ENCODE measurements around the gene WDR37. TPM values are rescaled to one million over a fixed set of nuclear protein-coding genes. Genes with fewer than 3 reads are reported as not detected.

WDR37 gene
- total and polyA plus RNA-seq, 10 of the 15 experiments (the other 5 are each of a cell fraction or from before 2014, with no cell fraction given): 1.9 to 11.1 (median 7.1) TPM

DNA sequence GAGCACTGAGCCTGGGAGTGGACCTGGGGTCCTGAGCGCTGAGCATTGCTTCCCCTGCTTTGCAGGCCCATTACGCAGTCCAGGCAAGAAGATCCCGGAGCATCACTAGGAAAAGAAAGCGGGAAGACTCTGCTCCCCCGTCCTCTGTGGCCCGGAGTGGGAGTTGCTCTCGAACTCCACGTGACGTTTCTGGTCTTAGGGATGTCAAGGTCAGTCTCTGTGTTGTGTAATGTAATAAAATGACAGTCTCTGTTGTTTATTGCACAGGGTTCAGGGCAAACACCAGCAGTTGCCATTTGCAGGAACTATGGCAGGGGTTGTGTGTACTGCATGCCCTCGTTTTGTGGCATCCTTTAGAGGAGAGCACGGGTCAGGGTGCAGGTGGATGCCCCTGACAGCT is 40.5 kb upstream of the WDR37 start:
- FAIRE-seq: no peak
- Histone ChIP-seq H3K79me2 (ENCODE audit: control insufficient read depth, insufficient read depth, low read length) (no peaks in the 10 kb centered on the region), H3K9me3 (replicated peaks; ENCODE audit: control insufficient read depth, insufficient read depth, low read length) (no peaks in the 10 kb centered on the region), H3K36me3 (ENCODE audit: control insufficient read depth in 2 of 2, insufficient read depth in 2 of 2, low read length in 1 of 2) (peaks cover 27 to 33% of the 10 kb centered on the region in 2 experiments; a peak in 3 of 4 replicates), H3K4me2 (ENCODE audit: control insufficient read depth, insufficient read depth) (no peak overlapping the region), H4K20me1 (ENCODE audit: control insufficient read depth, insufficient read depth) (no peaks in the 10 kb centered on the region), H3K27me3 (replicated peaks in 1 of 2; ENCODE audit: control insufficient read depth in 2 of 2, insufficient read depth in 2 of 2, low read length in 1 of 2) (no peaks in the 10 kb centered on the region), H2AFZ (ENCODE audit: control insufficient read depth, low read depth, low read length) (no peak overlapping the region), H3K4me3 (no peak overlapping the region), H3K4me1 (ENCODE audit: control insufficient read depth, insufficient read depth, low read length) (no peaks in the 10 kb centered on the region), H3K27ac (ENCODE audit: control insufficient read depth, insufficient read depth) (no peak overlapping the region), H3K9ac (ENCODE audit: control insufficient read depth, insufficient read depth, low read length) (no peak overlapping the region)
- ATAC-seq: no peak
- WGBS (ENCODE audit: insufficient coverage, insufficient replicate concordance, low lambda C conversion rate, missing lambda C conversion rate): 97% methylated on average over 10 of the region's 11 CpGs
- intact Hi-C loops (cut with micrococcal nuclease; ENCODE audit: unreplicated experiment): no loop called here
- ChIA-PET POLR2A (no interaction called here), CTCF (no interaction called here), SMC1A (ENCODE audit: uncharacterized antibody, unreplicated experiment) (no interaction called here), RAD21 (ENCODE audit: unreplicated experiment) (no interaction called here)
- no peak for DNase-seq (ENCODE audit: low read depth, low spot score)
- BruUV-seq (replicated peaks): no TSS peak
- in situ Hi-C loops (cut with MboI): no loop called here
- TF ChIP-seq EP300 (IDR thresholded peaks at IDR 0.05; ENCODE audit: borderline replicate concordance in 1 of 2, control insufficient read depth in 1 of 2, low read depth in 2 of 2, low read length in 2 of 2) (no peak), MTA2 (IDR thresholded peaks at IDR 0.05; ENCODE audit: low read depth) (no peak), MEF2A (IDR thresholded peaks at IDR 0.05; ENCODE audit: insufficient read depth, low read depth, low read length) (no peak), MLLT1 (IDR thresholded peaks at IDR 0.05) (no peak), RB1 (IDR thresholded peaks at IDR 0.05; ENCODE audit: borderline replicate concordance) (no peak), FOXK2 (IDR thresholded peaks at IDR 0.05) (no peak), TAF1 (IDR thresholded peaks at IDR 0.05; ENCODE audit: borderline replicate concordance, low read depth, low read length) (no peak), BCL3 (IDR thresholded peaks at IDR 0.05; ENCODE audit: borderline replicate concordance, insufficient read depth, low read depth, low read length, poor library complexity, severe bottlenecking) (no peak), CUX1 (IDR thresholded peaks at IDR 0.05; ENCODE audit: insufficient replicate concordance, low read depth, low read length) (no peak)
- TF ChIP-seq, protein P1, sequence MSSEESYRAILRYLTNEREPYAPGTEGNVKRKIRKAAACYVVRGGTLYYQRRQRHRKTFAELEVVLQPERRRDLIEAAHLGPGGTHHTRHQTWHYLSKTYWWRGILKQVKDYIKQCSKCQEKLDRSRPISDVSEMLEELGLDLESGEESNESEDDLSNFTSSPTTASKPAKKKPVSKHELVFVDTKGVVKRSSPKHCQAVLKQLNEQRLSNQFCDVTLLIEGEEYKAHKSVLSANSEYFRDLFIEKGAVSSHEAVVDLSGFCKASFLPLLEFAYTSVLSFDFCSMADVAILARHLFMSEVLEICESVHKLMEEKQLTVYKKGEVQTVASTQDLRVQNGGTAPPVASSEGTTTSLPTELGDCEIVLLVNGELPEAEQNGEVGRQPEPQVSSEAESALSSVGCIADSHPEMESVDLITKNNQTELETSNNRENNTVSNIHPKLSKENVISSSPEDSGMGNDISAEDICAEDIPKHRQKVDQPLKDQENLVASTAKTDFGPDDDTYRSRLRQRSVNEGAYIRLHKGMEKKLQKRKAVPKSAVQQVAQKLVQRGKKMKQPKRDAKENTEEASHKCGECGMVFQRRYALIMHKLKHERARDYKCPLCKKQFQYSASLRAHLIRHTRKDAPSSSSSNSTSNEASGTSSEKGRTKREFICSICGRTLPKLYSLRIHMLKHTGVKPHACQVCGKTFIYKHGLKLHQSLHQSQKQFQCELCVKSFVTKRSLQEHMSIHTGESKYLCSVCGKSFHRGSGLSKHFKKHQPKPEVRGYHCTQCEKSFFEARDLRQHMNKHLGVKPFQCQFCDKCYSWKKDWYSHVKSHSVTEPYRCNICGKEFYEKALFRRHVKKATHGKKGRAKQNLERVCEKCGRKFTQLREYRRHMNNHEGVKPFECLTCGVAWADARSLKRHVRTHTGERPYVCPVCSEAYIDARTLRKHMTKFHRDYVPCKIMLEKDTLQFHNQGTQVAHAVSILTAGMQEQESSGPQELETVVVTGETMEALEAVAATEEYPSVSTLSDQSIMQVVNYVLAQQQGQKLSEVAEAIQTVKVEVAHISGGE (CRISPR knock-in tag; IDR thresholded peaks at IDR 0.05): no peak
- TF ChIP-seq, protein P2, sequence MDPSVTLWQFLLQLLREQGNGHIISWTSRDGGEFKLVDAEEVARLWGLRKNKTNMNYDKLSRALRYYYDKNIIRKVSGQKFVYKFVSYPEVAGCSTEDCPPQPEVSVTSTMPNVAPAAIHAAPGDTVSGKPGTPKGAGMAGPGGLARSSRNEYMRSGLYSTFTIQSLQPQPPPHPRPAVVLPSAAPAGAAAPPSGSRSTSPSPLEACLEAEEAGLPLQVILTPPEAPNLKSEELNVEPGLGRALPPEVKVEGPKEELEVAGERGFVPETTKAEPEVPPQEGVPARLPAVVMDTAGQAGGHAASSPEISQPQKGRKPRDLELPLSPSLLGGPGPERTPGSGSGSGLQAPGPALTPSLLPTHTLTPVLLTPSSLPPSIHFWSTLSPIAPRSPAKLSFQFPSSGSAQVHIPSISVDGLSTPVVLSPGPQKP (IDR thresholded peaks at IDR 0.05; ENCODE audit: low read depth, low read length): no peak

Measured in GM12878 (cell line).